Central memory CD8-positive, alpha-beta T cell (primary cell): Measurements from ENCODE around the gene ARHGAP24.

Experiments
- ATAC-seq: fragments of 150-1000 bp; cut with Tn5 transposase; replicated peaks from 2 replicates; pipeline ENCODE4 v1.10.0; 2022; ENCODE audit warnings: mild to moderate bottlenecking, moderate FRiP score, moderate number of reproducible peaks; ENCODE audit not compliant: poor library complexity, severe bottlenecking; ENCODE audit errors: extremely low read depth
- DNase-seq, 2 donors: peaks; one replicate each; pipeline ENCODE4 v3.0.0; 2021; ENCODE audit warnings: low spot score in 2 of 2
- H3K27ac Mint-ChIP-seq: one replicate; pipeline ENCODE4 v1.8.0; 2022; ENCODE audit warnings: low read depth, mild to moderate bottlenecking, moderate library complexity, mixed read lengths
- H3K27me3 Mint-ChIP-seq: one replicate; pipeline ENCODE4 v1.8.0; 2022; ENCODE audit warnings: mixed read lengths
- H3K36me3 Mint-ChIP-seq: one replicate; pipeline ENCODE4 v1.8.0; 2022; ENCODE audit warnings: mild to moderate bottlenecking, moderate library complexity, mixed read lengths; ENCODE audit not compliant: insufficient read depth
- H3K4me1 Mint-ChIP-seq: one replicate; pipeline ENCODE4 v1.8.0; 2022; ENCODE audit warnings: mixed read lengths
- H3K4me3 Mint-ChIP-seq: one replicate; pipeline ENCODE4 v1.8.0; 2022; ENCODE audit warnings: mild to moderate bottlenecking, moderate library complexity, mixed read lengths
- H3K9me3 Mint-ChIP-seq: one replicate; pipeline ENCODE4 v1.8.0; 2022; ENCODE audit warnings: mixed read lengths

Gene ARHGAP24

DNA sequence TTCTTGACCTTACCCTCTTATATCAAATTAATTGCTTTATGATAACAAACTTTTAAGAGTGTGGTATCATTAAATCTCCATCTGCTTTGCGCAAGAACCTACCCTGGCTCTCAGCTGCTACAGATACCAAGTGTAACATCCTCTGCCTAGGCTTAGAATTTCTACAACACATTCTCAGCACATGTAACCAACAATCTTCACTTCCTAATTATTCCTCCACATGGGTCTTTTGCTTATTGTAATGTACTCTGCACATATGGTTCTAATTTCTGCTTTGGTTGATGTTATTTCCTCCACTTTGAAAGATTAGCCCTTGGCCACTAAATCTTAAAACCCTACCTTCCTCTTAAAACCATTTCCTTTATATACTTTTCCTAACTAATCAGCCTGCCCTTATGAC is 242.4 kb downstream of the ARHGAP24 start:
- H3K4me1 Mint-ChIP-seq, result no peaks in the 10 kb centered on the region
- H3K27me3 Mint-ChIP-seq, result no peaks in the 10 kb centered on the region
- no peak overlapping the region for H3K4me3 Mint-ChIP-seq
- H3K9me3 Mint-ChIP-seq, result peaks cover 14% of the 10 kb centered on the region
- H3K27ac Mint-ChIP-seq, result no peak overlapping the region
- ATAC-seq (no peak), DNase-seq (no peak)
- H3K36me3 Mint-ChIP-seq, result no peaks in the 10 kb centered on the region

DNA sequence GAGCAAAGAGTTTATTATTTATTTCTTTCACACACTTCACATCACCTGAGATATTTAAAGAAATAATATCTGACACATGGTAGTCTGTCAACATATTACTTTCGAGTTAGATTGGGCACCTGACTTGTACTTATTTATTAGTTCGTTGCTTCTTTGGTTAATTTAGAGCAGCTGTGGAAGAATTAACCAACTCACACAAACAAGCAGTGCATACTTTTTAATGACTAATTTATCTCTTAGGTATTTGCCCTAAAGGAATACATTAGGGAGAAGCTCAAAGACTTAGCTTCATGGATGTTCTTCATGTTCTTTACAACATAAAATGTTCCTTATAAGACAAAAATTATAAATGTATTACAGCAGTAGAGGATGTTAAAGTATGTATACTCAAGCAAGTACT is 242.9 kb downstream of the ARHGAP24 start:
- Mint-ChIP-seq H3K4me1 (no peaks in the 10 kb centered on the region), H3K4me3 (no peak overlapping the region), H3K36me3 (no peaks in the 10 kb centered on the region), H3K27me3 (no peaks in the 10 kb centered on the region), H3K9me3 (peaks cover 14% of the 10 kb centered on the region), H3K27ac (no peak overlapping the region)
- no peak for DNase-seq
- no peak for ATAC-seq

- Mint-ChIP-seq H3K27me3 (no peaks in the 10 kb centered on the region), H3K9me3 (peaks cover 14% of the 10 kb centered on the region), H3K36me3 (no peaks in the 10 kb centered on the region), H3K4me3 (no peak overlapping the region), H3K27ac (no peak overlapping the region), H3K4me1 (no peaks in the 10 kb centered on the region)
- no peak for DNase-seq
- ATAC-seq, result no peak
Observed at GRCh38 chr4:85720735-85721134, 245.8 kb downstream of the ARHGAP24 start.

DNA sequence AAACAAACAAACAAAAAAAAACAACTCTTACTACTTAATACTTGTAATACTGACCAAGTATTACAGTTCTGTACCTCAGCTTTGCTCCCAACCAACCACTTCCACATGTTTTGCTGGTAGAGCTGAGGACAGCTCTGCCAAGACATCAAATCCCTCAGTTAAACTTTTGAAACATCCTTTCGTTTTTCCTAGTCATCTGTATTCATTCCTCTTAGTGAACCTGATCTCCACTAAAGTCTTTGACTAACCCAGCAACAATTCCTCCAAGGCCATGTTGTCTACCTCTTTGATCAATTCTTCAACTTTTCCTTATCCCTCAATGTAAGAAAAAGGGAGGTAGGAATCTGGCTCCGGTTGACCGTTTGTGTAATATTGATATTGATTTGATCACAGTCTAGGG is 247.5 kb downstream of the ARHGAP24 start:
- H3K9me3 Mint-ChIP-seq, result peaks cover 12% of the 10 kb centered on the region
- no peak overlapping the region for H3K27ac Mint-ChIP-seq
- no peak for ATAC-seq

GRCh38 chr4:85722807-85723206 is 247.9 kb downstream of the ARHGAP24 start:
- Mint-ChIP-seq H3K9me3 (peaks cover 9% of the 10 kb centered on the region), H3K4me1 (no peaks in the 10 kb centered on the region), H3K27me3 (no peaks in the 10 kb centered on the region), H3K4me3 (no peak overlapping the region), H3K36me3 (no peaks in the 10 kb centered on the region), H3K27ac (no peak overlapping the region)
- DNase-seq, result no peak
- ATAC-seq, result no peak

More for the DNA sequence above, 247.5 kb downstream of the ARHGAP24 start:
- H3K36me3 Mint-ChIP-seq, result no peaks in the 10 kb centered on the region
- H3K4me1 Mint-ChIP-seq, result no peaks in the 10 kb centered on the region
- H3K4me3 Mint-ChIP-seq, result no peak overlapping the region
- no peak for DNase-seq
- H3K27me3 Mint-ChIP-seq, result no peaks in the 10 kb centered on the region

DNA sequence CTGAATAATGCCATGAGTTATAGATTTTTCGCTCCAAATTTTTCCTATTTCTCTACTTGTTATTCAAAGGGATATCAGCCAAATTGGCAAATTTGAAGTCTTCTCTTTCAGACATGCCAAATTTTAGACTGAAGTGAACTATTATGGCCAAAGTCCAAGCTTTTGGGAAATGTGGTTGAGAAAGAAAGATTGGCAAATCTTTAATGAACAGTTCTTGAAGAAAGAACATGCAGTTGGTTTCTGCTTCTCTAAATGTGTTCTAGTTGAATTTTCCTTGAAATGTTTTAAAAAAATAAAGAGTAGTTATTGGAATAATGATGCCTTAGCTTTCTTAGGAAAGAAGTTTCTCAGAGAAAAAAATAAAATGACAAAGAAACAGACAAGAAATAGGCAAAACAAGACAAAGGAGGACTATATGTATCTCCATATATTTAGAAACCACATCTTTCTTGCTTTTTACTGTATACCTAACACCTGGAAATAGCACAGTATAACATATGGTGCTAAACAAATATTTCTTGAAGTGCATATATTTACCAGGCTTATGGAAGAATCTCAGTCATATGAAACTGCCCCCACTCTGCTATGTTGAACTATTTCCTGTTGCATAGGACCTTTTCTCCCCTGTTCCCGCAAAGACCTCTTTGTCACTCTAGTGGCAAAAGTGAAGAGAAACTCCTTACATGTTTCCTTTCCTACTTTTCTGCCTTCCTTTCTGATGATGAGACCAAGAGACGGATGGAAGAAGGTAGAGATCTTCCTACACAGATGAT is 250.0 kb downstream of the ARHGAP24 start:
- H3K36me3 Mint-ChIP-seq, result no peaks in the 10 kb centered on the region
- DNase-seq, result no peak
- H3K4me1 Mint-ChIP-seq, result no peaks in the 10 kb centered on the region
- peaks cover 9% of the 10 kb centered on the region for H3K9me3 Mint-ChIP-seq
- H3K27me3 Mint-ChIP-seq, result no peaks in the 10 kb centered on the region
- H3K27ac Mint-ChIP-seq, result no peak overlapping the region
- ATAC-seq, result no peak
- H3K4me3 Mint-ChIP-seq, result no peak overlapping the region

GRCh38 chr4:85725721-85726170 is 250.8 kb downstream of the ARHGAP24 start:
- no peaks in the 10 kb centered on the region for H3K36me3 Mint-ChIP-seq
- H3K9me3 Mint-ChIP-seq, result peaks cover 3% of the 10 kb centered on the region
- H3K27ac Mint-ChIP-seq, result no peak overlapping the region
- no peak for DNase-seq
- H3K4me1 Mint-ChIP-seq, result no peaks in the 10 kb centered on the region
- no peak overlapping the region for H3K4me3 Mint-ChIP-seq
- H3K27me3 Mint-ChIP-seq, result no peaks in the 10 kb centered on the region
- ATAC-seq, result peak; percentile 14

GRCh38 chr4:85726555-85726954 is 251.6 kb downstream of the ARHGAP24 start:
- Mint-ChIP-seq H3K36me3 (no peaks in the 10 kb centered on the region), H3K4me3 (no peak overlapping the region), H3K27ac (no peak overlapping the region), H3K27me3 (no peaks in the 10 kb centered on the region), H3K4me1 (no peaks in the 10 kb centered on the region), H3K9me3 (no peaks in the 10 kb centered on the region)
- no peak for DNase-seq
- no peak for ATAC-seq

- no peaks in the 10 kb centered on the region for H3K4me1 Mint-ChIP-seq
- no peaks in the 10 kb centered on the region for H3K36me3 Mint-ChIP-seq
- ATAC-seq (no peak), DNase-seq (no peak)
- no peaks in the 10 kb centered on the region for H3K9me3 Mint-ChIP-seq
- no peak overlapping the region for H3K27ac Mint-ChIP-seq
- H3K27me3 Mint-ChIP-seq, result no peaks in the 10 kb centered on the region
- no peak overlapping the region for H3K4me3 Mint-ChIP-seq
Observed at GRCh38 chr4:85728464-85728863, 253.5 kb downstream of the ARHGAP24 start.

DNA sequence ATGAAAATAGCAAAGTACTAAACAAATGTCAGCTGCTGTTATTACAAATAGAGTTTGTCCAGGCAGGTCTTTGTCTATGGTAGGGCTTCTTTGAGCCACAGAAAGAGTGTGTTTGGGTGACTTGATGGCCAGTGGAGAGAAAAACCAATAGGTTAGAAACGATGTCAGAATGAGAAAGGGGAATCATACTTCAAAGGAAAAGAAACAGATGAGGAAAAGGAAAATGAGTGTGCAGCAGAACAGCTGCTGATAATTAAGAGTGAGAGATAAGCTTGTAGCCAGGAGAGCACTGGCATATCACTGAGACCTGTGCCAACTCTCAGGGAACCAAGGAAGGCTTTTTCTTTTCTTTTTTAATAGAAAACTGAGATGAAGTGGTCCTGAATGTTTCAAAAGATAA is 257.2 kb downstream of the ARHGAP24 start:
- DNase-seq, result no peak

DNA sequence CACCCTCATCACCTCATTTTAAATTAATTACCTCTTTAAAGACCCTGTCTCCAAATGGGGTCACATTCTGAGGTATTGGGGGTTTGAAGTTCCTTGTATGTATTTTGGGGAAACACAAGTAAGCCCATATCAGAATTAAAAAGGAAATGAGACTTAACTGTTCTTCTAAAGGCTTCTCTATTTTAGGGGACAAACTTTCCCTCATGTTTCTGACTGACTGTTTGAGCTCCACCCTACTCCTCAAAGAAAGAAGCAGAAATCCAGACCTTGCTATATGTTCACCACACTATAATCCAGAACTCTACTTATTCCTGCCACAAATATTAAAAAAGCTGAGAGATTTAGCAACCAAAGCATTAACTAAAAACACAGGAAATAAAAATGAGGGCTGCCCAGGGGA is 258.8 kb downstream of the ARHGAP24 start:
- H3K27me3 Mint-ChIP-seq, result no peaks in the 10 kb centered on the region
- DNase-seq, result no peak
- no peaks in the 10 kb centered on the region for H3K4me1 Mint-ChIP-seq
- H3K4me3 Mint-ChIP-seq, result no peak overlapping the region
- peaks cover 14% of the 10 kb centered on the region for H3K9me3 Mint-ChIP-seq
- ATAC-seq, result no peak
- no peak overlapping the region for H3K27ac Mint-ChIP-seq
- peaks cover 2% of the 10 kb centered on the region for H3K36me3 Mint-ChIP-seq

More for the DNA sequence above, 257.2 kb downstream of the ARHGAP24 start:
- Mint-ChIP-seq H3K4me3 (no peak overlapping the region), H3K27ac (no peak overlapping the region), H3K36me3 (no peaks in the 10 kb centered on the region), H3K4me1 (no peaks in the 10 kb centered on the region), H3K9me3 (peaks cover 14% of the 10 kb centered on the region), H3K27me3 (no peaks in the 10 kb centered on the region)
- no peak for ATAC-seq

GRCh38 chr4:85734424-85734831 is 259.5 kb downstream of the ARHGAP24 start:
- no peak overlapping the region for H3K27ac Mint-ChIP-seq
- peaks cover 18% of the 10 kb centered on the region for H3K9me3 Mint-ChIP-seq
- H3K4me3 Mint-ChIP-seq, result no peak overlapping the region
- no peak for ATAC-seq
- DNase-seq, result no peak
- H3K36me3 Mint-ChIP-seq, result peaks cover 2% of the 10 kb centered on the region
- H3K27me3 Mint-ChIP-seq, result no peaks in the 10 kb centered on the region
- H3K4me1 Mint-ChIP-seq, result no peaks in the 10 kb centered on the region

DNA sequence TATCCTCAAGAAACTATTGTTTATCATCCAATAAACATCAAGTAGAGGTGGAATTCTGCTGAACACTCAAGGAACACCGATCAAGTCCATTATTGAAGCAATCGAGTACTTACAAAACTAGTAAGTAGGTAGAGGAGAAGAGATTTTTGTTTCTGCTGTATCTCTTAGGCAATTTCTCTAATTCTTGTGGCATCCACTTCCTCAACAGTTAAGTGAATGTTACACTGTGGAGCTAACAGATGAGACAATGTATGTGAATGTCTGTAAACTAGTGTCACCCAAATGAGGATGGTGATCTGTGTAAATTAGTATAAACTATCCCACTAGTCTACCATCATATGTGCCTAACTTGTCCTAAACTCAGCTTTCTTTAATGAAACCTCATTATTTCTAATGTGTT is 261.6 kb downstream of the ARHGAP24 start:
- H3K27ac Mint-ChIP-seq, result no peak overlapping the region
- H3K4me1 Mint-ChIP-seq, result no peaks in the 10 kb centered on the region
- no peaks in the 10 kb centered on the region for H3K27me3 Mint-ChIP-seq
- H3K4me3 Mint-ChIP-seq, result no peak overlapping the region
- H3K36me3 Mint-ChIP-seq, result peaks cover 2% of the 10 kb centered on the region
- no peak for DNase-seq
- peaks cover 22% of the 10 kb centered on the region for H3K9me3 Mint-ChIP-seq
- no peak for ATAC-seq
